B cell (primary cell): ENCODE measurements around the gene SWT1. TPM values are rescaled to one million over a fixed set of nuclear protein-coding genes. Genes with fewer than 3 reads are reported as not detected.

Source experiments
- ATAC-seq: fragments of 200-7000 bp; cut with Tn5 transposase; one replicate; pipeline ENCODE4 v1.10.0; 2021; ENCODE audit warnings: low read depth, mild to moderate bottlenecking, moderate number of reproducible peaks, moderate library complexity
- CTCF ChIA-PET: fragments of 350-600 bp; sonication (Branson Sonifier 250); formaldehyde crosslinking; loops from one replicate; lab custom pipeline; 2021; ENCODE audit warnings: antibody characterized with exemption, inconsistent platforms; lab: Charles Lee
- POLR2A ChIA-PET: fragments of 350-600 bp; sonication (Branson Sonifier 250); formaldehyde crosslinking; loops from one replicate; lab custom pipeline; 2021; ENCODE audit warnings: antibody characterized with exemption; lab: Charles Lee
- DNase-seq: peaks from one replicate; pipeline ENCODE4 v3.0.0; 2013
- H2AFZ ChIP-seq: 2 replicates; pipeline ENCODE4 v1.6.1; 2012; ENCODE audit warnings: mild to moderate bottlenecking, low read depth, low read length; ENCODE audit not compliant: insufficient read depth, poor library complexity, severe bottlenecking
- H3K27ac ChIP-seq, 2 donors: 1 replicate in 1 of 2; 2 replicates in 1 of 2; pipeline ENCODE4 v1.5.1; 2012 to 2013; ENCODE audit warnings: low read length in 2 of 2, mild to moderate bottlenecking in 2 of 2, moderate library complexity in 1 of 2
- H3K27me3 ChIP-seq, 4 experiments: fragments of 200-600 bp in 1 of 4; sonication (generic) in 1 of 4; replicated peaks in 1 of 4; 1 replicate in 2 of 4; 2 replicates in 2 of 4; pipeline versions ENCODE4 v1.6.1 to v1.7.0; 2013 to 2016; ENCODE audit warnings: low read length in 3 of 4, mild to moderate bottlenecking in 2 of 4, mixed read lengths in 1 of 4, moderate library complexity in 1 of 4; ENCODE audit not compliant: insufficient read depth in 4 of 4, control insufficient read depth in 3 of 4; ENCODE audit errors: control extremely low read depth in 1 of 4
- H3K36me3 ChIP-seq, 2 experiments: replicated peaks in 1 of 2; 1 replicate in 1 of 2; 2 replicates in 1 of 2; pipeline versions ENCODE4 v1.6.1 to v1.7.1; 2013; ENCODE audit warnings: low read length in 1 of 2; ENCODE audit not compliant: insufficient read depth in 2 of 2, control insufficient read depth in 1 of 2; ENCODE audit errors: control extremely low read depth in 1 of 2, extremely low read depth in 1 of 2
- H3K4me1 ChIP-seq, 2 donors: fragments of 200-600 bp in 1 of 2; sonication (generic) in 1 of 2; 1 replicate in 1 of 2; 2 replicates in 1 of 2; pipeline versions ENCODE4 v1.5.1 to v1.6.1; 2013 to 2017; ENCODE audit warnings: low read length in 2 of 2; ENCODE audit not compliant: control insufficient read depth in 2 of 2, insufficient read depth in 2 of 2
- H3K4me2 ChIP-seq: replicated peaks from 2 replicates; pipeline ENCODE3; 2012; ENCODE audit warnings: mild to moderate bottlenecking, low read depth, low read length; ENCODE audit not compliant: poor library complexity, severe bottlenecking
- H3K4me3 ChIP-seq, 5 experiments: fragments of 200-600 bp in 1 of 5; sonication (generic) in 1 of 5; 1 replicate in 3 of 5; 2 replicates in 2 of 5; pipeline versions ENCODE4 v1.5.1 to v1.7.0; 2011 to 2016; ENCODE audit warnings: low read length in 4 of 5, mild to moderate bottlenecking in 4 of 5, low read depth in 2 of 5, control low read depth in 1 of 5, moderate library complexity in 1 of 5; ENCODE audit not compliant: insufficient read depth in 1 of 5; ENCODE audit errors: control extremely low read depth in 1 of 5, extremely low read depth in 1 of 5
- H3K79me2 ChIP-seq: fragments of 200-600 bp; sonication (generic); one replicate; pipeline ENCODE4 v1.6.0; 2016; ENCODE audit warnings: low read length; ENCODE audit not compliant: control insufficient read depth, insufficient read depth
- H3K9ac ChIP-seq: fragments of 200-600 bp; sonication (generic); 2 replicates; pipeline ENCODE4 v1.6.1; 2017; ENCODE audit warnings: mild to moderate bottlenecking, low read length, moderate library complexity
- H3K9me3 ChIP-seq, 3 donors: one replicate each; pipeline versions ENCODE4 v1.6.1 to v1.7.1; 2013; ENCODE audit warnings: low read length in 2 of 3; ENCODE audit not compliant: control insufficient read depth in 2 of 3, insufficient read depth in 1 of 3; ENCODE audit errors: control extremely low read depth in 1 of 3
- H4K20me1 ChIP-seq: 2 replicates; pipeline ENCODE4 v1.6.0; 2012; ENCODE audit warnings: mild to moderate bottlenecking, low read length; ENCODE audit not compliant: insufficient read depth, control insufficient read depth, poor library complexity, severe bottlenecking
- H3K27ac Mint-ChIP-seq: one replicate; pipeline ENCODE4 v1.8.0; 2021; ENCODE audit warnings: mixed read lengths
- H3K27me3 Mint-ChIP-seq: one replicate; pipeline ENCODE4 v1.8.0; 2021; ENCODE audit warnings: mixed read lengths
- H3K4me1 Mint-ChIP-seq: one replicate; pipeline ENCODE4 v1.8.0; 2021; ENCODE audit warnings: mixed read lengths
- H3K4me3 Mint-ChIP-seq: one replicate; pipeline ENCODE4 v1.8.0; 2021; ENCODE audit warnings: mixed read lengths
- H3K9me3 Mint-ChIP-seq: one replicate; pipeline ENCODE4 v1.8.0; 2022; ENCODE audit warnings: mixed read lengths; ENCODE audit not compliant: insufficient read depth
- CTCF ChIP-seq: fragments of 200-600 bp; IDR thresholded peaks from one replicate; pipeline ENCODE4 v1.8.0; 2022; ENCODE audit warnings: antibody characterized with exemption, mild to moderate bottlenecking
- EZH2 ChIP-seq: IDR thresholded peaks from 2 replicates; pipeline ENCODE4 v1.6.1; 2012; ENCODE audit warnings: borderline replicate concordance, low read depth, mild to moderate bottlenecking, moderate library complexity, low read length; ENCODE audit not compliant: insufficient read depth, poor library complexity, severe bottlenecking
- WGBS: methylation state at CpG from one replicate; pipeline ENCODE4 v1.1.5; 2013; ENCODE audit warnings: missing lambda C conversion rate; ENCODE audit not compliant: insufficient coverage; 5-methylcytosine and 5-hydroxymethylcytosine counted together
- intact Hi-C: fragments of 100-400 bp; cut with micrococcal nuclease; formaldehyde crosslinking; loops from one replicate; pipeline ENCODE4 v1.10.0; 2022
- polyA plus RNA-seq: library from polyadenylated mRNA; depleted of rRNA; stranded (reverse); fragments of >200 nt; gene quantifications from 2 replicates; pipeline ENCODE4 v1.2.3, GENCODE V29; 2012
- total RNA-seq, 2 donors: library from RNA; stranded (reverse); fragments of 120-200 nt in 1 of 2; gene quantifications; 1 replicate in 1 of 2; 2 replicates in 1 of 2; pipeline versions ENCODE4 v1.2.3 to v1.2.4, GENCODE V29; 2013 to 2022

Gene SWT1
- total and polyA plus RNA-seq, 2 donors (not counting 1 experiment from before 2014, with no cell fraction given) = 2.1 to 8.5 TPM

- intact Hi-C loops = loop anchor here (10.0 kb wide), 1 partner anchor 772 kb away; no protein-coding TSS in a partner anchor
- no peak for ATAC-seq
- no peaks in the 10 kb centered on the region for H3K27me3 Mint-ChIP-seq
- no peaks in the 10 kb centered on the region for H3K27me3 ChIP-seq
- no peak overlapping the region for H3K27ac ChIP-seq
- H4K20me1 ChIP-seq = peaks cover 56% of the 10 kb centered on the region
- peaks cover 61% of the 10 kb centered on the region for H3K79me2 ChIP-seq
- H3K9ac ChIP-seq = no peak overlapping the region
- H3K4me1 Mint-ChIP-seq = peaks cover 48% of the 10 kb centered on the region
- peak overlapping the region; percentile 96 for H3K4me2 ChIP-seq
- no peak overlapping the region for H3K4me3 ChIP-seq
- H3K4me3 Mint-ChIP-seq = no peak overlapping the region
- ChIA-PET CTCF (interaction anchor here (1.2 to 2.1 kb wide), 4 partner anchors 142 to 368 kb away, joined by 3 to 14 read pairs (median 7); no protein-coding TSS in a partner anchor), POLR2A (no interaction called here)
- no peak overlapping the region for H3K27ac Mint-ChIP-seq
- no peaks in the 10 kb centered on the region for H3K9me3 ChIP-seq
- DNase-seq = no peak
- no peaks in the 10 kb centered on the region for H3K9me3 Mint-ChIP-seq
- no peak overlapping the region for H2AFZ ChIP-seq
- peaks cover 28 to 43% of the 10 kb centered on the region in 2 donors for H3K4me1 ChIP-seq
- 100% methylated on average over 2 of the region's 4 CpGs for WGBS
- no peak for TF ChIP-seq CTCF
- no peak for TF ChIP-seq EZH2
- H3K36me3 ChIP-seq = peaks cover 11 to 36% of the 10 kb centered on the region in 2 experiments
Observed at GRCh38 chr1:185312361-185313138, 155.6 kb downstream of the SWT1 start.

- Histone ChIP-seq H3K9me3 (no peaks in the 10 kb centered on the region), H3K27me3 (no peaks in the 10 kb centered on the region), H2AFZ (no peak overlapping the region), H3K9ac (no peak overlapping the region), H3K4me1 (peaks cover 36 to 48% of the 10 kb centered on the region in 2 donors), H4K20me1 (peaks cover 56% of the 10 kb centered on the region), H3K4me2 (peak overlapping the region; percentile 96), H3K27ac (no peak overlapping the region), H3K79me2 (peaks cover 61% of the 10 kb centered on the region), H3K36me3 (peaks cover 2 to 19% of the 10 kb centered on the region in 2 experiments), H3K4me3 (peak overlapping the region in 2 of 5 experiments; percentile 15 to 94)
- Mint-ChIP-seq H3K27ac (no peak overlapping the region), H3K27me3 (no peaks in the 10 kb centered on the region), H3K4me3 (peak overlapping the region; percentile 92), H3K4me1 (peaks cover 59% of the 10 kb centered on the region), H3K9me3 (no peaks in the 10 kb centered on the region)
- intact Hi-C loops = loop anchor here (10.0 kb wide), 1 partner anchor 770 kb away; no protein-coding TSS in a partner anchor
- ChIA-PET CTCF (interaction anchor here (0.9 to 2.1 kb wide), 6 partner anchors 76 to 509 kb away, joined by 3 to 14 read pairs (median 4); no protein-coding TSS in a partner anchor), POLR2A (interaction anchor here (1.4 kb wide), 1 partner anchor 366 kb away, joined by 3 read pairs; no protein-coding TSS in a partner anchor)
- 60% methylated on average over 1 of the region's 1 CpG for WGBS
- DNase-seq (no peak), ATAC-seq (no peak)
- TF ChIP-seq EZH2 (no peak), CTCF (no peak)
Observed at GRCh38 chr1:185314411-185314810, 157.4 kb downstream of the SWT1 start.
